ENCODE measurements around the gene UIMC1. TPM values are rescaled to one million over a fixed set of nuclear protein-coding genes. Genes with fewer than 3 reads are reported as not detected.

The UIMC1 gene
- total RNA-seq, 1 experiment from 2014 or later = 38.4 TPM

DNA sequence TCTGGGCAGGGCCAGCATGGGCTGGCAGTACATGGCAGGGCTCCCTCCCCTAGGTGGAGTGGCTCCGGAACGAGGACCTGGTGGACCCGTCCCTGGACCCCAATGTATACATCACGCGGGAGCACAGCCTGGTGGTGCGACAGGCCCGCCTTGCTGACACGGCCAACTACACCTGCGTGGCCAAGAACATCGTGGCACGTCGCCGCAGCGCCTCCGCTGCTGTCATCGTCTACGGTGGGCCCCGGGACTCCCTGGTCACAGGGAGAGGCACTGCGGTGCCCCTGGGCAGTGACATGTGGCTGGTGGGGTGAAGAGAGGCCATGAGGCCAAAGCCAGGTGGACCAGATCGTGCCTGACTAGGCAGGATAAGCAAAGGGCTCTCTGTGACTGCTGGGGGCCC is 137.8 kb downstream of the UIMC1 start (continued):
- no peak for TF ChIP-seq CBX3 (IDR thresholded peaks at IDR 0.05; ENCODE audit: low read depth)

GRCh38 chr5:176868126-176868525 is 138.5 kb downstream of the UIMC1 start:
- Histone ChIP-seq H3K27ac (ENCODE audit: low read depth, low read length) (no peak overlapping the region), H3K27me3 (ENCODE audit: insufficient read depth, low read length) (no peaks in the 10 kb centered on the region), H3K9me2 (ENCODE audit: insufficient read depth) (no peaks in the 10 kb centered on the region), H3K4me3 (replicated peaks in 1 of 2; ENCODE audit: low read depth in 1 of 2, low read length in 2 of 2) (no peak overlapping the region), H3K9me3 (ENCODE audit: control insufficient read depth in 1 of 2, insufficient read depth in 1 of 2, low read depth in 1 of 2, low read length in 2 of 2) (no peaks in the 10 kb centered on the region), H2AFZ (ENCODE audit: low read depth, low read length, poor library complexity, severe bottlenecking) (no peak overlapping the region), H3K36me3 (ENCODE audit: control insufficient read depth in 1 of 2, insufficient read depth in 2 of 2, low read length in 2 of 2) (no peaks in the 10 kb centered on the region), H3K4me1 (ENCODE audit: control insufficient read depth in 1 of 2, insufficient read depth in 2 of 2, low read length in 2 of 2) (no peaks in the 10 kb centered on the region), H3K9ac (ENCODE audit: low read length) (no peak overlapping the region), H3K79me2 (ENCODE audit: insufficient read depth, low read length) (no peaks in the 10 kb centered on the region), H3K4me2 (ENCODE audit: low read length) (no peak overlapping the region), H4K20me1 (ENCODE audit: insufficient read depth) (no peaks in the 10 kb centered on the region)
- no peak for DNase-seq (ENCODE audit: low read depth, low spot score)
- BruUV-seq (replicated peaks) = no TSS peak
- no peak for ATAC-seq
- RAD21 ChIA-PET (ENCODE audit: low non-redundant PET in 1 of 2, low total read pairs in 2 of 2, uncharacterized antibody in 2 of 2, unreplicated experiment in 2 of 2) = no interaction called here
- TF ChIP-seq RAD21 (IDR thresholded peaks at IDR 0.05; ENCODE audit: low read depth) (no peak), EZH2phosphoT487 (IDR thresholded peaks at IDR 0.05; ENCODE audit: borderline replicate concordance) (no peak)
- POLR2A ChIA-PET = no interaction called here
- CTCF ChIA-PET = no interaction called here
- intact Hi-C loops (cut with micrococcal nuclease) = no loop called here

GRCh38 chr5:176866707-176867310 is 139.8 kb downstream of the UIMC1 start:
- POLR2A ChIA-PET = no interaction called here
- RAD21 ChIA-PET (ENCODE audit: low non-redundant PET in 1 of 2, low total read pairs in 2 of 2, uncharacterized antibody in 2 of 2, unreplicated experiment in 2 of 2) = no interaction called here
- no peak overlapping the region for H3K4me3 ChIP-seq (replicated peaks in 1 of 2; ENCODE audit: low read depth in 1 of 2, low read length in 2 of 2)
- no peaks in the 10 kb centered on the region for H3K27me3 ChIP-seq (ENCODE audit: insufficient read depth, low read length)
- H3K4me2 ChIP-seq (ENCODE audit: low read length) = no peak overlapping the region
- H3K79me2 ChIP-seq (ENCODE audit: insufficient read depth, low read length) = no peaks in the 10 kb centered on the region
- H3K9me2 ChIP-seq (ENCODE audit: insufficient read depth) = no peaks in the 10 kb centered on the region
- H2AFZ ChIP-seq (ENCODE audit: low read depth, low read length, poor library complexity, severe bottlenecking) = no peak overlapping the region
- BruUV-seq (replicated peaks) = no TSS peak
- intact Hi-C loops (cut with micrococcal nuclease) = no loop called here
- no peaks in the 10 kb centered on the region for H4K20me1 ChIP-seq (ENCODE audit: insufficient read depth)
- no peak overlapping the region for H3K9ac ChIP-seq (ENCODE audit: low read length)
- TF ChIP-seq ZBTB33 (IDR thresholded peaks at IDR 0.05; ENCODE audit: extremely low read depth, insufficient replicate concordance, low read length) (no peak), ZNF274 (IDR thresholded peaks at IDR 0.05; ENCODE audit: low read depth, low read length) (no peak), ZFX (IDR thresholded peaks at IDR 0.05) (no peak), EZH2phosphoT487 (IDR thresholded peaks at IDR 0.05; ENCODE audit: borderline replicate concordance) (no peak), YY1 (IDR thresholded peaks at IDR 0.05; ENCODE audit: extremely low read depth, insufficient replicate concordance, low read depth, low read length) (no peak), POLR2AphosphoS5 (IDR thresholded peaks at IDR 0.05; ENCODE audit: low read depth, low read length) (no peak), JUND (IDR thresholded peaks at IDR 0.05) (no peak), EGR1 (IDR thresholded peaks at IDR 0.05; ENCODE audit: low read depth) (no peak)
- TF ChIP-seq, protein P1, sequence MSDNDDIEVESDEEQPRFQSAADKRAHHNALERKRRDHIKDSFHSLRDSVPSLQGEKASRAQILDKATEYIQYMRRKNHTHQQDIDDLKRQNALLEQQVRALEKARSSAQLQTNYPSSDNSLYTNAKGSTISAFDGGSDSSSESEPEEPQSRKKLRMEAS (IDR thresholded peaks at IDR 0.05) = no peak
- no peak overlapping the region for H3K27ac ChIP-seq (ENCODE audit: low read depth, low read length)
- no peaks in the 10 kb centered on the region for H3K4me1 ChIP-seq (ENCODE audit: control insufficient read depth in 1 of 2, insufficient read depth in 2 of 2, low read length in 2 of 2)
- CTCF ChIA-PET = no interaction called here
- no peaks in the 10 kb centered on the region for H3K36me3 ChIP-seq (ENCODE audit: control insufficient read depth in 1 of 2, insufficient read depth in 2 of 2, low read length in 2 of 2)
- H3K9me3 ChIP-seq (ENCODE audit: control insufficient read depth in 1 of 2, insufficient read depth in 1 of 2, low read depth in 1 of 2, low read length in 2 of 2) = no peaks in the 10 kb centered on the region
- ATAC-seq = no peak
- no peak for DNase-seq (ENCODE audit: low read depth, low spot score)

Measured in HCT116 (cell line).